Fibroblast of pulmonary artery (primary cell): ENCODE data around the gene PSTPIP2.

ENCODE experiments used
- DNase-seq: peaks from one replicate; pipeline ENCODE4 v3.0.0-alpha.2; 2010; ENCODE audit warnings: low read depth
- H3K4me3 ChIP-seq: replicated peaks from 2 replicates; pipeline ENCODE4 v1.5.1; 2011; ENCODE audit warnings: low read depth, mild to moderate bottlenecking, control low read depth, low read length, moderate library complexity
- CTCF ChIP-seq: IDR thresholded peaks from 2 replicates; pipeline ENCODE4 v1.5.1; 2011; ENCODE audit warnings: mild to moderate bottlenecking, control low read depth, low read length, inconsistent platforms; ENCODE audit errors: missing control alignments

The PSTPIP2 gene

GRCh38 chr18:46070232-46070631 lies 1.8 kb downstream of the PSTPIP2 start:
- no peak for TF ChIP-seq CTCF
- no peak overlapping the region for H3K4me3 ChIP-seq
- DNase-seq = no peak

- H3K4me3 ChIP-seq = no peak overlapping the region
- DNase-seq = no peak
- TF ChIP-seq CTCF = no peak
Measured at GRCh38 chr18:46069524-46069923, 2.5 kb downstream of the PSTPIP2 start.

GRCh38 chr18:46068763-46069162 lies 3.3 kb downstream of the PSTPIP2 start:
- DNase-seq = no peak
- TF ChIP-seq CTCF = no peak
- H3K4me3 ChIP-seq = no peak overlapping the region

GRCh38 chr18:46067438-46068007 lies 4.5 kb downstream of the PSTPIP2 start:
- DNase-seq = peak; percentile 43
- no peak overlapping the region for H3K4me3 ChIP-seq
- TF ChIP-seq CTCF = no peak

GRCh38 chr18:46062781-46063180 lies 9.3 kb downstream of the PSTPIP2 start:
- TF ChIP-seq CTCF = no peak
- H3K4me3 ChIP-seq = no peak overlapping the region
- DNase-seq = no peak

- H3K4me3 ChIP-seq = no peak overlapping the region
- DNase-seq = no peak
- no peak for TF ChIP-seq CTCF
Measured at GRCh38 chr18:46061796-46062195, 10.3 kb downstream of the PSTPIP2 start.

- no peak for TF ChIP-seq CTCF
- no peak for DNase-seq
- H3K4me3 ChIP-seq = no peak overlapping the region
Measured at GRCh38 chr18:46061387-46061786, 10.7 kb downstream of the PSTPIP2 start.
